Measurements from ENCODE around the gene POC1B. TPM values are rescaled to one million over a fixed set of nuclear protein-coding genes. Genes with fewer than 3 reads are reported as not detected.

POC1B gene
- total RNA-seq, 1 experiment from 2014 or later = 13.6 TPM

DNA sequence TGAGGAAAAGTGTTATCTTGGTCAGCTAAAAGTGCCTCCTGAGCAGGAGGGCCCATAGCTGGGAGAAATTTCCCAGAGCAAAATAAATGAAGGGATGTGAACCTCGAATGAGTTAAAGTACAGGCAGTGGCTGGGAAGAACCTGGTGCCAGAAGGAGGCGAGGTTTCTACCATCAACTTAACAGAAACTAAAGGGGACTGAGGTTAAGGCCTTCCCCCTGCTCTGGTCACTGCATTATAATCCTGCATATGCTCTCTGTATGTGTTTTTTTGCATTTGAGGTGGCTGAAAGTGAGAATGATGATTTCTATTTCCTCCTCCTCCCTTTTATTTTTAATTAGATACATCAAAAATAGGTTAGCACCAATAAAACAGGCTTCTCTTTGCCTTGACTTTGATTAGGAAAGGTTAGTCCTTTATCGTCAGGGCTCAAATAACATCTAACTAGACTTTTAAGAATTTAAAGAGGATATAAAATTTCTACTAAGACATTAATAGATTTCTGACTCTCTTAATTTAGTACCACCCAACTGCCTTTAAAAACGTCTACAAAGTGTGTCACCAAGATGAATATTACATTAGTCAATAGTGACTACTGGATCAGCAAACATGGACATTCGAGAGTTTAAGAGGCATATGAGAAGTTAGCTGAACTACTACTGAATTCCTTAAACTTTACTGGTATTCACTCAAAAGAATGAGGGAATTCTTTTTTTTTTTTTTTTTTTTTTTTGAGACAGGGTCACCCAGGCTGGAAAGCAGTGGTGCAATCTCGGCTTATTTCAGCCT, 50.5 kb downstream of the POC1B start:
- Histone ChIP-seq H3K9me3 (ENCODE audit: insufficient read depth, low read depth) (no peaks in the 10 kb centered on the region), H3K79me2 (ENCODE audit: low read depth) (no peaks in the 10 kb centered on the region), H3K27ac (no peak overlapping the region), H3K4me3 (no peak overlapping the region), H2AFZ (no peak overlapping the region), H3K36me3 (ENCODE audit: low read depth) (no peaks in the 10 kb centered on the region), H3K9me2 (ENCODE audit: insufficient read depth) (no peaks in the 10 kb centered on the region), H4K20me1 (ENCODE audit: insufficient read depth) (no peaks in the 10 kb centered on the region), H3K4me2 (no peak overlapping the region), H3K27me3 (ENCODE audit: insufficient read depth, low read depth) (no peaks in the 10 kb centered on the region), H3K4me1 (replicated peaks; ENCODE audit: insufficient read depth) (no peaks in the 10 kb centered on the region), H3F3A (ENCODE audit: insufficient read depth, low read depth) (no peaks in the 10 kb centered on the region)
- ChIA-PET CTCF (no interaction called here), POLR2A (ENCODE audit: unreplicated experiment) (no interaction called here)
- intact Hi-C loops (cut with micrococcal nuclease; ENCODE audit: unreplicated experiment) = no loop called here
- BruUV-seq (replicated peaks) = no TSS peak
- no peak for DNase-seq
- no peak for TF ChIP-seq EZH2 (IDR thresholded peaks at IDR 0.05; ENCODE audit: low read depth)
- TF ChIP-seq, protein P1, sequence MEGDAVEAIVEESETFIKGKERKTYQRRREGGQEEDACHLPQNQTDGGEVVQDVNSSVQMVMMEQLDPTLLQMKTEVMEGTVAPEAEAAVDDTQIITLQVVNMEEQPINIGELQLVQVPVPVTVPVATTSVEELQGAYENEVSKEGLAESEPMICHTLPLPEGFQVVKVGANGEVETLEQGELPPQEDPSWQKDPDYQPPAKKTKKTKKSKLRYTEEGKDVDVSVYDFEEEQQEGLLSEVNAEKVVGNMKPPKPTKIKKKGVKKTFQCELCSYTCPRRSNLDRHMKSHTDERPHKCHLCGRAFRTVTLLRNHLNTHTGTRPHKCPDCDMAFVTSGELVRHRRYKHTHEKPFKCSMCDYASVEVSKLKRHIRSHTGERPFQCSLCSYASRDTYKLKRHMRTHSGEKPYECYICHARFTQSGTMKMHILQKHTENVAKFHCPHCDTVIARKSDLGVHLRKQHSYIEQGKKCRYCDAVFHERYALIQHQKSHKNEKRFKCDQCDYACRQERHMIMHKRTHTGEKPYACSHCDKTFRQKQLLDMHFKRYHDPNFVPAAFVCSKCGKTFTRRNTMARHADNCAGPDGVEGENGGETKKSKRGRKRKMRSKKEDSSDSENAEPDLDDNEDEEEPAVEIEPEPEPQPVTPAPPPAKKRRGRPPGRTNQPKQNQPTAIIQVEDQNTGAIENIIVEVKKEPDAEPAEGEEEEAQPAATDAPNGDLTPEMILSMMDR (conservative IDR thresholded peaks at IDR 0.05) = no peak

DNA sequence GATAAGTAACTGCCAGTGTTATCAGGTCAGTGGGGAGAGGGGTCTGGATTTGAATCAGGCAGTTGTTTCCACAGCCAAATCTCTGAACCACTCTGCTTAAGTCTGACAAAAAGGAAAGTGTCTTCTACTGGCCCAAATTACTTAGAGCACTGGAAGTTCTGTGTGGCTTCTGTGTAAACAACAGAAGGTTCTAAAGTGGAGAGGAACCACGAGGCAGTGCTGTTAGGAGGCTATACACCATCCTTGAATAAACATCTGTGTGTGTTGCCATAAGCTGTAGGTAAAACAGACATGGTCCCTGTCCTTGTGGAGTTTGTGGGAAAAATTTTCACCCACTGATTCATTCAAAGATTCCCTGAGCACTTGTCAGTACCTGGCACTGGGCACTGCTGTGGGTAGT, 51.2 kb downstream of the POC1B start:
- DNase-seq = no peak
- BruUV-seq (replicated peaks) = no TSS peak

DNA sequence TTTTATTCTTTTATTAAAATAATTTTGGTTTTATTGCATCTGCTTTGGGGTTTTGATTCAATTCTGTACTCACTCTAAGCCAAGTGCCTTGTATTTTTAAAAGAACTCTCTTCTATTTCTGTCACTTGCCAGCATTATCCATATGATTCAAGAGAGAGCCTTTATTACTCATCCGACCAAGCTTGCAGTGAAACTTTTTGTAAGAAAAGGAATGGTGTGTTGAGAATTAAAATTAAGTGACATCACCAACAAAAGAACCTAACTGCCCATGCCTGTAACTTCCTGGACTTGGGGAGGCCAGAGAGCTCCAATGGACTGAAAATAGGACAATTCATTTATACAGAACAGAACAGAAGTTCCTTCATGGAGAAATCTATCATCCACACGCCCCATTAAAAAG, 53.3 kb downstream of the POC1B start:
- Histone ChIP-seq H3K27ac (no peak overlapping the region), H2AFZ (no peak overlapping the region), H3K4me1 (replicated peaks; ENCODE audit: insufficient read depth) (0 out of 2 replicates have a peak, but pooled peaks cover 6% of the 10 kb centered on the region), H3K4me3 (no peak overlapping the region), H3K9me3 (ENCODE audit: insufficient read depth, low read depth) (no peaks in the 10 kb centered on the region), H3K79me2 (ENCODE audit: low read depth) (no peaks in the 10 kb centered on the region), H3F3A (ENCODE audit: insufficient read depth, low read depth) (no peaks in the 10 kb centered on the region), H4K20me1 (ENCODE audit: insufficient read depth) (no peaks in the 10 kb centered on the region), H3K4me2 (no peak overlapping the region), H3K27me3 (ENCODE audit: insufficient read depth, low read depth) (no peaks in the 10 kb centered on the region), H3K9me2 (ENCODE audit: insufficient read depth) (no peaks in the 10 kb centered on the region), H3K36me3 (ENCODE audit: low read depth) (no peaks in the 10 kb centered on the region)
- intact Hi-C loops (cut with micrococcal nuclease; ENCODE audit: unreplicated experiment) = no loop called here
- BruUV-seq (replicated peaks) = no TSS peak
- no peak for TF ChIP-seq EZH2 (IDR thresholded peaks at IDR 0.05; ENCODE audit: low read depth)
- TF ChIP-seq, protein P1 (conservative IDR thresholded peaks at IDR 0.05) = no peak
- CTCF ChIA-PET = no interaction called here
- POLR2A ChIA-PET (ENCODE audit: unreplicated experiment) = interaction anchor here (0.5 kb wide), 1 partner anchor 19 kb away, joined by 4 read pairs; no protein-coding TSS in a partner anchor
- no peak for DNase-seq

More for the DNA sequence above, 51.2 kb downstream of the POC1B start:
- Histone ChIP-seq H3K27me3 (ENCODE audit: insufficient read depth, low read depth) (no peaks in the 10 kb centered on the region), H3K27ac (no peak overlapping the region), H3K79me2 (ENCODE audit: low read depth) (no peaks in the 10 kb centered on the region), H3K4me1 (replicated peaks; ENCODE audit: insufficient read depth) (no peaks in the 10 kb centered on the region), H2AFZ (no peak overlapping the region), H4K20me1 (ENCODE audit: insufficient read depth) (no peaks in the 10 kb centered on the region), H3K9me2 (ENCODE audit: insufficient read depth) (no peaks in the 10 kb centered on the region), H3K9me3 (ENCODE audit: insufficient read depth, low read depth) (no peaks in the 10 kb centered on the region), H3F3A (ENCODE audit: insufficient read depth, low read depth) (no peaks in the 10 kb centered on the region), H3K36me3 (ENCODE audit: low read depth) (no peaks in the 10 kb centered on the region), H3K4me3 (no peak overlapping the region), H3K4me2 (no peak overlapping the region)
- CTCF ChIA-PET = no interaction called here
- TF ChIP-seq, protein P1 (conservative IDR thresholded peaks at IDR 0.05) = no peak
- no peak for TF ChIP-seq EZH2 (IDR thresholded peaks at IDR 0.05; ENCODE audit: low read depth)
- POLR2A ChIA-PET (ENCODE audit: unreplicated experiment) = no interaction called here
- intact Hi-C loops (cut with micrococcal nuclease; ENCODE audit: unreplicated experiment) = no loop called here
